ENCODE results near the gene LINGO1. TPM values are rescaled to one million over a fixed set of nuclear protein-coding genes. Genes with fewer than 3 reads are reported as not detected.

The LINGO1 gene
- total and polyA plus RNA-seq, 2 donors (not counting 3 experiments of a cell fraction or from before 2014, with no cell fraction given), result 0.15 to 0.33 TPM

DNA sequence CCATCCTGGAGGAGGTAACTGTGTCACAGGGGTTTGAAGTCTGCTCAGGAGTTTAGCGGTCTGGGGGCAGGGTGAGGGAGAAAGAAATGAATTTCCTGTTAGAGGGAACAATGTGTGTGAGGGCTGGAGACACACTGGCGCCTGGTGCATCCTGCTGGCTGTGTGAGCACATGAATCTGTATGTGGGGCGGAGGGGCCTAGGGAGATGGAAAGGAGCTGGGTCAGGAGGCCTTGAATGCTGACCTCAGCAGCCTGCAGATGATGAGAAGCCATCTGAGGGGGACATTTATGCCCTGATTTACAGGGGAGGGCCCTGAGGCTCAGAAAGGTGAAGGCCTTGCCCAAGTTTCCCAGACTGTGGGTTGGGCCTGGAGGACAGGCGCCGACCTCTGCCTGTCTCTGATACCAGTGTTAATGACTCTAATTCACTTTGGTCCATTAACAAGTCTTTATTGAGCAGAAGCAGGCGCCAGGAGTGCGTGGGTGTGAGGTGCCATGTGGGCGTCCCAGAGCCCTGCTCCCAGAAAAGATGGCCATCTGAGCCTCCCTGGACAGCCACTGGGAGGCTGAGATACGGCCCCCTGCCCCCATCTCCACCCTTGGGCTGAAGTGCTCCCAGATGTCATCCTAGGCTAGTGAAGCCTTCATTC, 34.8 kb downstream of the LINGO1 start:
- no peak for FAIRE-seq
- Histone ChIP-seq H3K4me3 (replicated peaks in 1 of 3; ENCODE audit: insufficient read depth in 1 of 3, low read depth in 1 of 3, low read length in 3 of 3) (no peak overlapping the region), H3K36me3 (ENCODE audit: control insufficient read depth in 2 of 2, extremely low read depth in 1 of 2, insufficient read depth in 2 of 2, low read length in 2 of 2) (no peaks in the 10 kb centered on the region), H3K4me1 (ENCODE audit: control insufficient read depth, extremely low read depth, insufficient read depth, low read length) (peaks cover 3% of the 10 kb centered on the region), H2AFZ (ENCODE audit: low read depth, low read length) (no peak overlapping the region), H4K20me1 (replicated peaks; ENCODE audit: control insufficient read depth, extremely low read depth, insufficient read depth, low read length) (no peaks in the 10 kb centered on the region), H3K79me2 (ENCODE audit: control insufficient read depth, insufficient read depth, low read length) (no peaks in the 10 kb centered on the region), H3K9me1 (replicated peaks; ENCODE audit: control insufficient read depth, extremely low read depth, insufficient read depth, low read length) (no peaks in the 10 kb centered on the region), H3K9me3 (replicated peaks; ENCODE audit: control insufficient read depth, insufficient read depth, low read length) (no peaks in the 10 kb centered on the region), H3K9ac (replicated peaks; ENCODE audit: extremely low read depth, insufficient read depth, low read length) (no peak overlapping the region), H3K4me2 (ENCODE audit: insufficient read depth, low read length) (no peak overlapping the region), H3K27ac (ENCODE audit: insufficient read depth, low read depth, low read length) (no peak overlapping the region), H3K27me3 (ENCODE audit: control insufficient read depth in 2 of 2, insufficient read depth in 2 of 2, low read length in 2 of 2) (no peaks in the 10 kb centered on the region)
- peak; percentile 26 for DNase-seq (ENCODE audit: low read depth, low spot score)
- intact Hi-C loops (cut with micrococcal nuclease), result no loop called here
- dilution Hi-C loops (cut with MboI; ENCODE audit: extremely low pct_ligation_motif_present, low sequenced_read_pairs), result no loop called here
- BruUV-seq (replicated peaks), result no TSS peak
- ChIA-PET CTCF (interaction anchor here (1.3 to 1.4 kb wide), 2 partner anchors 10 to 35 kb away, joined by 3 to 4 read pairs; partner anchors contain the start of gene LINGO1), POLR2A (no interaction called here)
- TF ChIP-seq, protein P1, sequence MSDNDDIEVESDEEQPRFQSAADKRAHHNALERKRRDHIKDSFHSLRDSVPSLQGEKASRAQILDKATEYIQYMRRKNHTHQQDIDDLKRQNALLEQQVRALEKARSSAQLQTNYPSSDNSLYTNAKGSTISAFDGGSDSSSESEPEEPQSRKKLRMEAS (IDR thresholded peaks at IDR 0.05; ENCODE audit: insufficient read depth, insufficient read length), result no peak
- TF ChIP-seq MYC (IDR thresholded peaks at IDR 0.05; ENCODE audit: low read depth, low read length) (no peak), GATA2 (IDR thresholded peaks at IDR 0.05; ENCODE audit: insufficient read depth, insufficient read length, low read depth, low read length) (no peak), POLR2AphosphoS5 (IDR thresholded peaks at IDR 0.05; ENCODE audit: insufficient read depth, low read depth, low read length) (no peak), JUN (IDR thresholded peaks at IDR 0.05; ENCODE audit: borderline replicate concordance, insufficient read depth, insufficient read length, low read depth) (no peak), POLR2A (IDR thresholded peaks at IDR 0.05; ENCODE audit: low read depth, low read length) (no peak), EZH2 (IDR thresholded peaks at IDR 0.05; ENCODE audit: borderline replicate concordance, low read depth, low read length, severe bottlenecking) (no peak), FOS (IDR thresholded peaks at IDR 0.05; ENCODE audit: borderline replicate concordance, insufficient read depth, low read length) (no peak)
- TF ChIP-seq, protein P2, sequence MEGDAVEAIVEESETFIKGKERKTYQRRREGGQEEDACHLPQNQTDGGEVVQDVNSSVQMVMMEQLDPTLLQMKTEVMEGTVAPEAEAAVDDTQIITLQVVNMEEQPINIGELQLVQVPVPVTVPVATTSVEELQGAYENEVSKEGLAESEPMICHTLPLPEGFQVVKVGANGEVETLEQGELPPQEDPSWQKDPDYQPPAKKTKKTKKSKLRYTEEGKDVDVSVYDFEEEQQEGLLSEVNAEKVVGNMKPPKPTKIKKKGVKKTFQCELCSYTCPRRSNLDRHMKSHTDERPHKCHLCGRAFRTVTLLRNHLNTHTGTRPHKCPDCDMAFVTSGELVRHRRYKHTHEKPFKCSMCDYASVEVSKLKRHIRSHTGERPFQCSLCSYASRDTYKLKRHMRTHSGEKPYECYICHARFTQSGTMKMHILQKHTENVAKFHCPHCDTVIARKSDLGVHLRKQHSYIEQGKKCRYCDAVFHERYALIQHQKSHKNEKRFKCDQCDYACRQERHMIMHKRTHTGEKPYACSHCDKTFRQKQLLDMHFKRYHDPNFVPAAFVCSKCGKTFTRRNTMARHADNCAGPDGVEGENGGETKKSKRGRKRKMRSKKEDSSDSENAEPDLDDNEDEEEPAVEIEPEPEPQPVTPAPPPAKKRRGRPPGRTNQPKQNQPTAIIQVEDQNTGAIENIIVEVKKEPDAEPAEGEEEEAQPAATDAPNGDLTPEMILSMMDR (IDR thresholded peaks at IDR 0.05; ENCODE audit: extremely low read depth in 1 of 2, insufficient read depth in 1 of 2, low read depth in 1 of 2, low read length in 2 of 2), result no peak

Measured in endothelial cell of umbilical vein (primary cell).